ENCODE data around the gene TFDP1.

The TFDP1 gene

DNA sequence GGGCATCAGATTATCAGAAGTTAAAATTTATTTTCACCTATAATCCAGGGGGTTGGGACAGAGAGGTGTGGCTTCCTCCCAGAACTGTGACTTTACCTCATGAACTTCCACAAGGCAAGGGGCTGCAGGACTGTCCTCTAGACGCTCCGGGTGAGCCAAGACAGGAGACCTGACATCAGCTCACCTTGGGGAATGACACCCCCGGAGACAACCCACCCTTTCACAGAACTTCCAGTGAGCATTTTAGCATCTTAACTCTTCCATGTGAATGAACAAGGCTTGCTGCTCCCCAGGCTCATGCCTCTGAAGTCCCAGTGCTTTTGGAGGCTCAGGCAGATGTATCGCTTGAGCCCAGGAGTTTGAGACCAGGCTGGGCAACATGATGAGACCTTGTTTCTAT lies 29.4 kb upstream of the TFDP1 start:
- TF ChIP-seq, protein P1, sequence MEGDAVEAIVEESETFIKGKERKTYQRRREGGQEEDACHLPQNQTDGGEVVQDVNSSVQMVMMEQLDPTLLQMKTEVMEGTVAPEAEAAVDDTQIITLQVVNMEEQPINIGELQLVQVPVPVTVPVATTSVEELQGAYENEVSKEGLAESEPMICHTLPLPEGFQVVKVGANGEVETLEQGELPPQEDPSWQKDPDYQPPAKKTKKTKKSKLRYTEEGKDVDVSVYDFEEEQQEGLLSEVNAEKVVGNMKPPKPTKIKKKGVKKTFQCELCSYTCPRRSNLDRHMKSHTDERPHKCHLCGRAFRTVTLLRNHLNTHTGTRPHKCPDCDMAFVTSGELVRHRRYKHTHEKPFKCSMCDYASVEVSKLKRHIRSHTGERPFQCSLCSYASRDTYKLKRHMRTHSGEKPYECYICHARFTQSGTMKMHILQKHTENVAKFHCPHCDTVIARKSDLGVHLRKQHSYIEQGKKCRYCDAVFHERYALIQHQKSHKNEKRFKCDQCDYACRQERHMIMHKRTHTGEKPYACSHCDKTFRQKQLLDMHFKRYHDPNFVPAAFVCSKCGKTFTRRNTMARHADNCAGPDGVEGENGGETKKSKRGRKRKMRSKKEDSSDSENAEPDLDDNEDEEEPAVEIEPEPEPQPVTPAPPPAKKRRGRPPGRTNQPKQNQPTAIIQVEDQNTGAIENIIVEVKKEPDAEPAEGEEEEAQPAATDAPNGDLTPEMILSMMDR (conservative IDR thresholded peaks at IDR 0.05; ENCODE audit: control insufficient read depth, insufficient read depth, low read depth, low read length) = no peak
- no peak overlapping the region for H3K4me3 ChIP-seq (ENCODE audit: control insufficient read depth, low read depth, low read length)
- no peak for DNase-seq (ENCODE audit: low read depth)

DNA sequence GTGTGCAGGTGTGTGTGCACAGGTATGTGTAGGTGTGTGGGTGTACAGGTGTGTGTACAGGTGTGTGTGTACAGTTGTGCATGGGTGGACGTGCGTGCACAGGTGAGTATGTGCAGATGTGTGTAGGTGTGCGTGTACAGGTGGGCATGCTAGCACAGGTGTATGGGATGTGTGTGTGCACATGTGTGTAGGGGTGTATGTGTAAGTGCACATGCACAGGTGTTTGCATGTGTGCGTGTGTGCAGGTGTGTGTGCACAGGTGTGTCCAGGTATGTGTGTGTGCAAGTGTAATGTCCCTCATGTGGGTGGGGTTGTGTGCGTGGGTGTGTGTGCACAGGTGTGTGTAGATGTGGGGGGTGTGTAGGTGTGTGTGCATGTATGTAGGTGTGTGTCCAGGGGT lies 27.5 kb upstream of the TFDP1 start:
- H3K4me3 ChIP-seq (ENCODE audit: control insufficient read depth, low read depth, low read length) = no peak overlapping the region
- TF ChIP-seq, protein P1 (conservative IDR thresholded peaks at IDR 0.05; ENCODE audit: control insufficient read depth, insufficient read depth, low read depth, low read length) = no peak
- DNase-seq (ENCODE audit: low read depth) = no peak

DNA sequence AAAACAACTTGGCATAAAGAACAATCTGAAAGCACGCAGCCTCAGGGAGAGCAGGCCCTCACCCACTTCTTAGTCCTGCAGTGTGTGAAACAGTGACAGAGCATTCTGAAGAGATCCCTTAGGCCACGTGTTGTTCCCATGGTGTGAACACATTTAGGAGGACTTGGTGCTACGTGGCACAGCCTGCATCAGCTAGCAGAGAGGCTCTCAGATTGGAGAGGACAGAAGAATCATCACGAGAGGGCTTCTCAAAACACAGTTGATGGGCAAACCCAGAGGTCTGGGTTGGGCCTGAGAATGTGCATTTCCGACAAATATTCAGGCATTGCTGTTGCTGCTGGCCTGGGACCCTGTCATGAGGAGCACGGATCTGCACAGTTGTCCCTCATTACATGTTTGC lies 26.1 kb upstream of the TFDP1 start:
- no peak overlapping the region for H3K4me3 ChIP-seq (ENCODE audit: control insufficient read depth, low read depth, low read length)
- no peak for DNase-seq (ENCODE audit: low read depth)
- TF ChIP-seq, protein P1 (conservative IDR thresholded peaks at IDR 0.05; ENCODE audit: control insufficient read depth, insufficient read depth, low read depth, low read length) = no peak

DNA sequence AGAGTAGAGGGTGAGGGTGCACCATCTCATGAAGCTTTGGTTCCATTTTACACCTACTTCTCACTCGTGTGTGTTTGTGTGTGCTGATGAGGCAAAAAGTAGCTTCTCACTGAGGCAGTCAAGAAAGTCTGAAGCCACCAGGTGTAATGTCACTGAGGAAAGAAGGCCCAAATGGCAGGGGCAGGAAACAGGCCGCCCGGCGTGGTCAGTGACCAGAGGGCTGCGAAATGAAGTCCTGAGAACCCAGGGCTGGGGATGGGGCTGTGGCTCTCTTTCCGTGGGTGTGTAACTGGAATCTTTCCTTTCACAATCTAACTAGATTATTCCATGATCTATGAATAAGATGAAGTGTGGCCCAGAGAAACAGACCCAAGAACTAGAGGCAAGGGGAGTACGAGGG lies 25.5 kb upstream of the TFDP1 start:
- no peak overlapping the region for H3K4me3 ChIP-seq (ENCODE audit: control insufficient read depth, low read depth, low read length)
- no peak for DNase-seq (ENCODE audit: low read depth)
- TF ChIP-seq, protein P1 (conservative IDR thresholded peaks at IDR 0.05; ENCODE audit: control insufficient read depth, insufficient read depth, low read depth, low read length) = no peak

DNA sequence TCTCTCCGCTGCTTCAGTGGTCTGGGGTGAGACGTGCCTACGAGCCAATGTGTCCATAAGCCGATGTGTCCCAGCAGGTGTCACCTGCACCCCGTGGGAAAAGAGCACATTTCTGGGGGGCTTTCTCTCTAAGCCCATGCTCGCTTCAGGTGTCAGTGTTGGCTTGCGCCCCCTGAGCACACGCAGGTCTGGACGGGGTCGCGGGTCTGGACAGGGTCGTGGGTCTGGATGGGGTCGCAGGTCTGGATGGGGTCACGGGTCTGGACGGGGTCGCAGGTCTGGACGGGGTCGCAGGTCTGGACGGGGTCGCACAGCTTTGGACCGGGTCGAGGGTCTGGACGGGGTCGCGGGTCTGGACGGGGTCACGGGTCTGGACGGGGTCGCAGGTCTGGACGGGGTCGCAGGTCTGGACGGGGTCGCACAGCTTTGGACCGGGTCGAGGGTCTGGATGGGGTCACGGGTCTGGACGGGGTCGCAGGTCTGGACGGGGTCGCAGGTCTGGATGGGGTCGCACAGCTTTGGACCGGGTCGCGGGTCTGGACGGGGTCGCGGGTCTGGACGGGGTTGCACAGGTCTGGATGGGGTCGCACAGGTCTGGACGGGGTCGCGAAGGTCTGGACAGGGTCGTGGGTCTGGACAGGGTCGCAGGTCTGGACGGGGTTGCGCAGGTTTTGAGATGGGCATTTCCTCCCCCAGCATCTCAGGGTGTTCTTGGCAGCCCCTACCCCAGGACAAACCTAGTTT lies 24.5 kb upstream of the TFDP1 start:
- DNase-seq (ENCODE audit: low read depth) = no peak
- H3K4me3 ChIP-seq (ENCODE audit: control insufficient read depth, low read depth, low read length) = no peak overlapping the region
- TF ChIP-seq, protein P1 (conservative IDR thresholded peaks at IDR 0.05; ENCODE audit: control insufficient read depth, insufficient read depth, low read depth, low read length) = no peak

DNA sequence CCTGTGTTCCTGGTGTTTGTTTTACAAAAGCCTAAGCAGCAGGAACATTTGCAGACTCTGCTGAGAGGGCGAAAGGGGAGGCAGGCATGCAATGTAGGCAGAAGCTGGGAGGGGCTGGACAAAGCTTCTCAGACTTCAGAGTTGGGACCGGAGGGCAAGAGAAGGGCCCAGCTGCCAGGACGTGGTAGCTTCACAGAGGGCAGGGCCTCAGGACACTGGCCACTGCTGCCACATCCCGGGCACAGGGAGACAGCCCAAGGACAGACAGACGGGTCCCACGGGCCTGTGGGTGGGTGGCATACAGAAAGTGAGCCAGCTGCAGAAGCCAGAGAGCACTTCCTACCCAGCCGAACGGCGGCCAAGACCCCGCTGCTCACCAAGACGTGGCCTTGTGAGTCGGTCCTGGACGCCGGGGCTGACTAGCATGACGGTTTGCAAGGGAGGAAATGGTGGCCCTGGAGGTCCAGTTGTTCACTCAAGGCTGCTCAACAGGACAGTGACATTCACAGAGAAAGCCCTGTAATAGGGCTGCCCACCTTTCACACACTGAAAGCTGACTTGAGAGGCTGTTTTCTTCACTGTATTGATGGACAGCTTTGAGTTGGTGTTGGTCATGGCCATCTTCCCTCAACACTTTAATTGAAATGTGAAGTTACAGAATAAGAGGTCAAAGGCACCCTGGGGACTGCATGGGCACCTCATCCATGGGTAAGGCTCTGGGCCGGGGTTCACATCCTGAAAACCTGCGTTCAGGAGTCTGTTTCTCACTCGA lies 23.7 kb upstream of the TFDP1 start:
- H3K4me3 ChIP-seq (ENCODE audit: control insufficient read depth, low read depth, low read length) = no peak overlapping the region
- DNase-seq (ENCODE audit: low read depth) = no peak
- TF ChIP-seq, protein P1 (conservative IDR thresholded peaks at IDR 0.05; ENCODE audit: control insufficient read depth, insufficient read depth, low read depth, low read length) = no peak

All from fibroblast of mammary gland (primary cell).